ENCODE results near the gene LDLRAD4. TPM values are rescaled to one million over a fixed set of nuclear protein-coding genes. Genes with fewer than 3 reads are reported as not detected.
A peak's percentile ranks its signal among the peaks of the same experiment; 100 is the strongest.
"Not testable (repeated sequence)": the region's sequence is repeated elsewhere in the genome, so short reads cannot be mapped to it uniquely, and the experiment has no call there.

Gene LDLRAD4
- total and polyA plus RNA-seq, 2 donors = 46.9 to 80.0 TPM

GRCh38 chr18:13471198-13471845 is 252.8 kb downstream of the LDLRAD4 start:
- no peak for DNase-seq (ENCODE audit: low read depth in 6 of 9, low spot score in 9 of 9)
- no peaks in the 10 kb centered on the region for H3K9me3 ChIP-seq (ENCODE audit: control insufficient read depth in 2 of 2, insufficient read depth in 1 of 2, low read length in 1 of 2)
- no peak overlapping the region for H3K4me3 ChIP-seq (ENCODE audit: low read length in 2 of 2)
- H3K27ac ChIP-seq (ENCODE audit: low read depth in 1 of 2, low read length in 1 of 2) = no peak overlapping the region
- H3K4me1 ChIP-seq (ENCODE audit: control insufficient read depth in 2 of 2, insufficient read depth in 2 of 2, low read length in 2 of 2) = peaks cover 2 to 5% of the 10 kb centered on the region in 2 donors
- H3K36me3 ChIP-seq (ENCODE audit: control insufficient read depth in 2 of 2, insufficient read depth in 2 of 2, low read length in 1 of 2) = peaks cover 40 to 48% of the 10 kb centered on the region in 2 donors
- no peaks in the 10 kb centered on the region for H3K27me3 ChIP-seq (ENCODE audit: control insufficient read depth in 2 of 2, insufficient read depth in 1 of 2, low read length in 1 of 2)
- 97% methylated on average over 17 of the region's 17 CpGs for WGBS

GRCh38 chr18:13471971-13472628 is 253.5 kb downstream of the LDLRAD4 start:
- WGBS = 77% methylated on average over 17 of the region's 17 CpGs
- Histone ChIP-seq H3K4me1 (ENCODE audit: control insufficient read depth in 2 of 2, insufficient read depth in 2 of 2, low read length in 2 of 2) (peaks cover 2 to 5% of the 10 kb centered on the region in 2 donors), H3K9me3 (ENCODE audit: control insufficient read depth in 2 of 2, insufficient read depth in 1 of 2, low read length in 1 of 2) (no peaks in the 10 kb centered on the region), H3K27me3 (ENCODE audit: control insufficient read depth in 2 of 2, insufficient read depth in 1 of 2, low read length in 1 of 2) (no peaks in the 10 kb centered on the region), H3K36me3 (ENCODE audit: control insufficient read depth in 2 of 2, insufficient read depth in 2 of 2, low read length in 1 of 2) (peaks cover 41 to 55% of the 10 kb centered on the region in 2 donors), H3K27ac (ENCODE audit: low read depth in 1 of 2, low read length in 1 of 2) (peak overlapping the region in 1 of 2 donors; percentile 49), H3K4me3 (ENCODE audit: low read length in 2 of 2) (no peak overlapping the region)
- no peak for DNase-seq (ENCODE audit: low read depth in 6 of 9, low spot score in 9 of 9)

- WGBS = 88% methylated on average over 6 of the region's 6 CpGs
- peaks cover 2 to 5% of the 10 kb centered on the region in 2 donors for H3K4me1 ChIP-seq (ENCODE audit: control insufficient read depth in 2 of 2, insufficient read depth in 2 of 2, low read length in 2 of 2)
- no peak overlapping the region for H3K27ac ChIP-seq (ENCODE audit: low read depth in 1 of 2, low read length in 1 of 2)
- no peak for DNase-seq (ENCODE audit: low read depth in 6 of 9, low spot score in 9 of 9)
- no peaks in the 10 kb centered on the region for H3K27me3 ChIP-seq (ENCODE audit: control insufficient read depth in 2 of 2, insufficient read depth in 1 of 2, low read length in 1 of 2)
- peaks cover 51 to 65% of the 10 kb centered on the region in 2 donors for H3K36me3 ChIP-seq (ENCODE audit: control insufficient read depth in 2 of 2, insufficient read depth in 2 of 2, low read length in 1 of 2)
- H3K4me3 ChIP-seq (ENCODE audit: low read length in 2 of 2) = no peak overlapping the region
- H3K9me3 ChIP-seq (ENCODE audit: control insufficient read depth in 2 of 2, insufficient read depth in 1 of 2, low read length in 1 of 2) = no peaks in the 10 kb centered on the region
Measured at GRCh38 chr18:13473751-13474150, 255.2 kb downstream of the LDLRAD4 start.

GRCh38 chr18:13474336-13474735 is 255.8 kb downstream of the LDLRAD4 start:
- H3K27me3 ChIP-seq (ENCODE audit: control insufficient read depth in 2 of 2, insufficient read depth in 1 of 2, low read length in 1 of 2) = no peaks in the 10 kb centered on the region
- 98% methylated on average over 3 of the region's 3 CpGs for WGBS

GRCh38 chr18:13474907-13475545 is 256.5 kb downstream of the LDLRAD4 start:
- Histone ChIP-seq H3K9me3 (ENCODE audit: control insufficient read depth in 2 of 2, insufficient read depth in 1 of 2, low read length in 1 of 2) (peaks cover 0 to 3% of the 10 kb centered on the region in 2 donors), H3K4me3 (ENCODE audit: low read length in 2 of 2) (no peak overlapping the region), H3K27me3 (ENCODE audit: control insufficient read depth in 2 of 2, insufficient read depth in 1 of 2, low read length in 1 of 2) (no peaks in the 10 kb centered on the region), H3K4me1 (ENCODE audit: control insufficient read depth in 2 of 2, insufficient read depth in 2 of 2, low read length in 2 of 2) (peaks cover under 1 to 5% of the 10 kb centered on the region in 2 donors), H3K27ac (ENCODE audit: low read depth in 1 of 2, low read length in 1 of 2) (no peak overlapping the region), H3K36me3 (ENCODE audit: control insufficient read depth in 2 of 2, insufficient read depth in 2 of 2, low read length in 1 of 2) (peaks cover 51 to 73% of the 10 kb centered on the region in 2 donors)
- 98% methylated on average over 6 of the region's 6 CpGs for WGBS
- no peak for DNase-seq (ENCODE audit: low read depth in 6 of 9, low spot score in 9 of 9)

More at GRCh38 chr18:13474336-13474735, 255.8 kb downstream of the LDLRAD4 start:
- H3K27ac ChIP-seq (ENCODE audit: low read depth in 1 of 2, low read length in 1 of 2) = no peak overlapping the region
- H3K4me1 ChIP-seq (ENCODE audit: control insufficient read depth in 2 of 2, insufficient read depth in 2 of 2, low read length in 2 of 2) = peaks cover 2 to 5% of the 10 kb centered on the region in 2 donors
- peaks cover 51 to 70% of the 10 kb centered on the region in 2 donors for H3K36me3 ChIP-seq (ENCODE audit: control insufficient read depth in 2 of 2, insufficient read depth in 2 of 2, low read length in 1 of 2)
- H3K9me3 ChIP-seq (ENCODE audit: control insufficient read depth in 2 of 2, insufficient read depth in 1 of 2, low read length in 1 of 2) = peaks cover 0 to 2% of the 10 kb centered on the region in 2 donors
- DNase-seq (ENCODE audit: low read depth in 6 of 9, low spot score in 9 of 9) = no peak
- H3K4me3 ChIP-seq (ENCODE audit: low read length in 2 of 2) = no peak overlapping the region

GRCh38 chr18:13476312-13476711 is 257.8 kb downstream of the LDLRAD4 start:
- peaks cover 48 to 74% of the 10 kb centered on the region in 2 donors for H3K36me3 ChIP-seq (ENCODE audit: control insufficient read depth in 2 of 2, insufficient read depth in 2 of 2, low read length in 1 of 2)
- H3K27me3 ChIP-seq (ENCODE audit: control insufficient read depth in 2 of 2, insufficient read depth in 1 of 2, low read length in 1 of 2); DNase-seq (ENCODE audit: low read depth in 6 of 9, low spot score in 9 of 9); H3K9me3 ChIP-seq (ENCODE audit: control insufficient read depth in 2 of 2, insufficient read depth in 1 of 2, low read length in 1 of 2); H3K27ac ChIP-seq (ENCODE audit: low read depth in 1 of 2, low read length in 1 of 2); H3K4me3 ChIP-seq (ENCODE audit: low read length in 2 of 2): not testable (repeated sequence)
- WGBS = 96% methylated on average over 4 of the region's 4 CpGs
- H3K4me1 ChIP-seq (ENCODE audit: control insufficient read depth in 2 of 2, insufficient read depth in 2 of 2, low read length in 2 of 2) = peaks cover 3 to 11% of the 10 kb centered on the region in 2 donors

- Histone ChIP-seq H3K4me1 (ENCODE audit: control insufficient read depth in 2 of 2, insufficient read depth in 2 of 2, low read length in 2 of 2) (peaks cover 9 to 17% of the 10 kb centered on the region in 2 donors), H3K27me3 (ENCODE audit: control insufficient read depth in 2 of 2, insufficient read depth in 1 of 2, low read length in 1 of 2) (no peaks in the 10 kb centered on the region), H3K9me3 (ENCODE audit: control insufficient read depth in 2 of 2, insufficient read depth in 1 of 2, low read length in 1 of 2) (peaks cover 0 to 4% of the 10 kb centered on the region in 2 donors), H3K4me3 (ENCODE audit: low read length in 2 of 2) (no peak overlapping the region), H3K36me3 (ENCODE audit: control insufficient read depth in 2 of 2, insufficient read depth in 2 of 2, low read length in 1 of 2) (peaks cover 39 to 79% of the 10 kb centered on the region in 2 donors), H3K27ac (ENCODE audit: low read depth in 1 of 2, low read length in 1 of 2) (no peak overlapping the region)
- DNase-seq (ENCODE audit: low read depth in 6 of 9, low spot score in 9 of 9) = no peak
- WGBS = 96% methylated on average over 6 of the region's 6 CpGs
Measured at GRCh38 chr18:13477147-13477683, 258.7 kb downstream of the LDLRAD4 start.

GRCh38 chr18:13480571-13481255 is 262.2 kb downstream of the LDLRAD4 start:
- H3K27me3 ChIP-seq (ENCODE audit: control insufficient read depth in 2 of 2, insufficient read depth in 1 of 2, low read length in 1 of 2) = no peaks in the 10 kb centered on the region
- H3K9me3 ChIP-seq (ENCODE audit: control insufficient read depth in 2 of 2, insufficient read depth in 1 of 2, low read length in 1 of 2) = peaks cover 1 to 8% of the 10 kb centered on the region in 2 donors
- peaks cover 18 to 38% of the 10 kb centered on the region in 2 donors for H3K4me1 ChIP-seq (ENCODE audit: control insufficient read depth in 2 of 2, insufficient read depth in 2 of 2, low read length in 2 of 2)
- H3K27ac ChIP-seq (ENCODE audit: low read depth in 1 of 2, low read length in 1 of 2) = no peak overlapping the region
- H3K4me3 ChIP-seq (ENCODE audit: low read length in 2 of 2) = no peak overlapping the region
- H3K36me3 ChIP-seq (ENCODE audit: control insufficient read depth in 2 of 2, insufficient read depth in 2 of 2, low read length in 1 of 2) = peaks cover 30 to 71% of the 10 kb centered on the region in 2 donors
- no peak for DNase-seq (ENCODE audit: low read depth in 6 of 9, low spot score in 9 of 9)
- WGBS = 85% methylated on average over 11 of the region's 11 CpGs
